OCI-LY7 (cell line): ENCODE results near the gene YKT6.

Experiments used
- CTCF ChIP-seq: fragments of 200-600 bp; sonication (generic); conservative IDR thresholded peaks from 2 replicates; pipeline ENCODE4 v1.5.1; 2014; ENCODE audit warnings: mild to moderate bottlenecking, antibody characterized with exemption, low read length, moderate library complexity, mixed read lengths
- EZH2phosphoT487 ChIP-seq: fragments of 200-600 bp; sonication (generic); IDR thresholded peaks from 2 replicates; pipeline ENCODE4 v1.6.1; 2018; ENCODE audit warnings: low read depth, borderline replicate concordance, mild to moderate bottlenecking, mixed run types, antibody characterized with exemption, low read length, moderate library complexity, mixed read lengths

- TF ChIP-seq CTCF = no peak
- TF ChIP-seq EZH2phosphoT487 = no peak
These were observed 11.3 kb upstream of the YKT6 start, which contains the start of gene GCK for GRCh38 chr7:44189286-44189992.
